ENCODE data around the gene TOP2A.

GRCh38 chr17:40467281-40467867 is 49.7 kb upstream of the TOP2A start:
- no peak for TF ChIP-seq CTCF (conservative IDR thresholded peaks at IDR 0.05 in 1 of 2, IDR thresholded peaks at IDR 0.05 in 1 of 2; ENCODE audit: extremely low read depth in 1 of 2, insufficient read depth in 1 of 2, low read depth in 1 of 2, low read length in 2 of 2)
- TF ChIP-seq EZH2 (IDR thresholded peaks at IDR 0.05; ENCODE audit: borderline replicate concordance, low read length): no peak
